SK-N-SH (cell line): ENCODE results near the gene RPL15. TPM values are rescaled to one million over a fixed set of nuclear protein-coding genes. Genes with fewer than 3 reads are reported as not detected.

Experiments
- CTCF ChIA-PET: fragments of 300-600, 350-600 bp; formaldehyde crosslinking; extraction: SDS; loops from one replicate; lab custom pipeline; 2021; lab: Yijun Ruan, JAX
- POLR2A ChIA-PET: fragments of 350-600 bp; sonication (Branson Sonifier 250); formaldehyde crosslinking; extraction: SDS; loops from one replicate; lab custom pipeline; 2020; ENCODE audit warnings: antibody characterized with exemption, inconsistent platforms; lab: Yijun Ruan, JAX
- DNase-seq: peaks from one replicate; pipeline ENCODE4 v3.0.0; 2012
- H2AFZ ChIP-seq: fragments of 200-600 bp; sonication (generic); 2 replicates; pipeline ENCODE4 v1.8.1; 2016; ENCODE audit warnings: antibody characterized with exemption, mild to moderate bottlenecking, low read depth
- H3F3A ChIP-seq: fragments of 200-600 bp; sonication (generic); replicated peaks from 2 replicates; pipeline ENCODE3; 2016; ENCODE audit warnings: antibody characterized with exemption, mild to moderate bottlenecking; ENCODE audit not compliant: insufficient read depth
- H3K27ac ChIP-seq, 2 experiments: fragments of 200-500 bp in 1 of 2; fragments of 200-600 bp in 1 of 2; sonication (Bioruptor generic) in 1 of 2; sonication (generic), shearing (Covaris generic) in 1 of 2; 2 replicates each; pipeline versions ENCODE4 v1.5.1 to v1.6.1; 2014 to 2016; ENCODE audit warnings: low read depth in 2 of 2, inconsistent platforms in 1 of 2, low read length in 1 of 2, mild to moderate bottlenecking in 1 of 2, mixed read lengths in 1 of 2
- H3K27me3 ChIP-seq: fragments of 200-600 bp; sonication (generic), shearing (Covaris generic); 2 replicates; pipeline ENCODE4 v1.6.1; 2016; ENCODE audit warnings: mixed run types; ENCODE audit not compliant: insufficient read depth
- H3K36me3 ChIP-seq, 2 experiments: fragments of 200-500 bp in 1 of 2; fragments of 200-600 bp in 1 of 2; sonication (Bioruptor generic) in 1 of 2; sonication (generic) in 1 of 2; replicated peaks in 1 of 2; 2 replicates each; pipeline versions ENCODE3 to v1.5.1; 2014 to 2016; ENCODE audit warnings: low read length in 1 of 2, mild to moderate bottlenecking in 1 of 2; ENCODE audit not compliant: insufficient read depth in 2 of 2, control insufficient read depth in 1 of 2
- H3K4me1 ChIP-seq, 2 experiments: fragments of 200-500 bp in 1 of 2; fragments of 200-600 bp in 1 of 2; sonication (Bioruptor generic) in 1 of 2; sonication (generic), shearing (Covaris generic) in 1 of 2; 2 replicates each; pipeline versions ENCODE4 v1.5.1 to v1.6.1; 2014 to 2016; ENCODE audit warnings: low read depth in 1 of 2, low read length in 1 of 2, mixed run types in 1 of 2; ENCODE audit not compliant: insufficient read depth in 2 of 2, control insufficient read depth in 1 of 2
- H3K4me2 ChIP-seq: fragments of 200-600 bp; sonication (generic), shearing (Covaris generic); 2 replicates; pipeline ENCODE4 v1.6.1; 2017; ENCODE audit warnings: mixed run types
- H3K4me3 ChIP-seq, 2 experiments: fragments of 200-500 bp in 1 of 2; fragments of 200-600 bp in 1 of 2; sonication (Bioruptor generic) in 1 of 2; sonication (generic), shearing (Covaris generic) in 1 of 2; 2 replicates each; pipeline versions ENCODE4 v1.5.1 to v1.8.1; 2014 to 2016; ENCODE audit warnings: low read depth in 2 of 2, inconsistent platforms in 1 of 2, low read length in 1 of 2, mild to moderate bottlenecking in 1 of 2, mixed read lengths in 1 of 2, moderate library complexity in 1 of 2
- H3K79me2 ChIP-seq: fragments of 200-600 bp; sonication (generic); 2 replicates; pipeline ENCODE4 v1.8.1; 2017; ENCODE audit warnings: mild to moderate bottlenecking; ENCODE audit not compliant: insufficient read depth
- H3K9ac ChIP-seq: fragments of 200-600 bp; sonication (generic); 2 replicates; pipeline ENCODE4 v1.6.1; 2017; ENCODE audit warnings: mixed run types
- H3K9me2 ChIP-seq: fragments of 200-600 bp; sonication (generic); 2 replicates; pipeline ENCODE4 v1.6.1; 2017; ENCODE audit warnings: mixed run types
- H3K9me3 ChIP-seq: fragments of 200-600 bp; sonication (generic); 2 replicates; pipeline ENCODE4 v1.6.1; 2017; ENCODE audit warnings: mixed run types, mild to moderate bottlenecking, moderate library complexity
- H4K20me1 ChIP-seq: fragments of 200-600 bp; sonication (generic); 2 replicates; pipeline ENCODE4 v1.6.1; 2017; ENCODE audit warnings: mild to moderate bottlenecking, mixed run types; ENCODE audit not compliant: insufficient read depth
- CHD2 ChIP-seq: fragments of 150-350 bp; IDR thresholded peaks from 2 replicates; pipeline ENCODE4 v1.6.1; 2018; ENCODE audit warnings: low read length; ENCODE audit not compliant: partially characterized antibody
- ELF1 ChIP-seq: IDR thresholded peaks from 2 replicates; pipeline ENCODE4 v1.4.0; 2012
- FOSL2 ChIP-seq: IDR thresholded peaks from 2 replicates; pipeline ENCODE4 v1.4.0; 2012; ENCODE audit warnings: low read depth, mild to moderate bottlenecking, moderate library complexity, borderline replicate concordance
- FOXJ3 ChIP-seq: sonication (generic); formaldehyde crosslinking; IDR thresholded peaks from 2 replicates; pipeline ENCODE4 v1.5.1; 2020; ENCODE audit warnings: mild to moderate bottlenecking, missing genetic modification reagents
- FOXM1 ChIP-seq: IDR thresholded peaks from 2 replicates; pipeline ENCODE4 v1.4.0; 2012; ENCODE audit warnings: low read depth, mild to moderate bottlenecking
- IRF3 ChIP-seq: fragments of 150-350 bp; IDR thresholded peaks from 2 replicates; pipeline ENCODE4 v1.6.1; 2016; ENCODE audit warnings: mild to moderate bottlenecking, low read depth, low read length
- MEF2A ChIP-seq: IDR thresholded peaks from 2 replicates; pipeline ENCODE4 v1.4.0; 2012; ENCODE audit warnings: low read depth, borderline replicate concordance
- NFIC ChIP-seq: IDR thresholded peaks from 2 replicates; pipeline ENCODE4 v1.4.0; 2012; ENCODE audit warnings: borderline replicate concordance
- PBX3 ChIP-seq: IDR thresholded peaks from 2 replicates; pipeline ENCODE4; 2012
- POLR2AphosphoS5 ChIP-seq: IDR thresholded peaks from 2 replicates; pipeline ENCODE4 v1.6.1; 2012; ENCODE audit warnings: low read depth, low read length
- RAD21 ChIP-seq: IDR thresholded peaks from 2 replicates; pipeline ENCODE4 v1.6.1; 2012; ENCODE audit warnings: mild to moderate bottlenecking, low read length
- RCOR1 ChIP-seq: fragments of 150-350 bp; IDR thresholded peaks from 2 replicates; pipeline ENCODE4 v1.6.1; 2017; ENCODE audit warnings: antibody characterized with exemption, low read length
- REST ChIP-seq: IDR thresholded peaks from 2 replicates; pipeline ENCODE4 v1.6.1; 2012; ENCODE audit warnings: mild to moderate bottlenecking, low read depth, low read length, moderate library complexity
- RFX5 ChIP-seq: IDR thresholded peaks from 2 replicates; pipeline ENCODE4 v1.6.1; 2012; ENCODE audit warnings: mild to moderate bottlenecking, improper control_type of control experiment, low read length
- TAF1 ChIP-seq: IDR thresholded peaks from 2 replicates; pipeline ENCODE4 v1.6.1; 2012; ENCODE audit warnings: low read depth, mild to moderate bottlenecking, low read length, moderate library complexity, borderline replicate concordance
- YY1 ChIP-seq: IDR thresholded peaks from 2 replicates; pipeline ENCODE4 v1.4.0; 2012; ENCODE audit warnings: low read depth, mild to moderate bottlenecking
- WGBS: methylation state at CpG from one replicate; pipeline ENCODE4 v1.1.6; 2017; ENCODE audit warnings: low lambda C conversion rate; 5-methylcytosine and 5-hydroxymethylcytosine counted together
- polyA plus RNA-seq, 3 experiments: library from polyadenylated mRNA; depleted of rRNA; stranded (reverse); fragments of >200 nt; gene quantifications; 2 replicates each; pipeline ENCODE4 v1.2.3, GENCODE V29; 2012
- TF ChIP-seq, protein P1 (sequence below): fragments of 150-350 bp; IDR thresholded peaks from 2 replicates; pipeline ENCODE4 v1.6.1; 2017; ENCODE audit warnings: antibody characterized with exemption, low read length, low read depth, borderline replicate concordance

Gene RPL15
- polyA plus RNA-seq, 1 of the 3 experiments (the other 2 are of a cell fraction): 5,582 TPM

DNA sequence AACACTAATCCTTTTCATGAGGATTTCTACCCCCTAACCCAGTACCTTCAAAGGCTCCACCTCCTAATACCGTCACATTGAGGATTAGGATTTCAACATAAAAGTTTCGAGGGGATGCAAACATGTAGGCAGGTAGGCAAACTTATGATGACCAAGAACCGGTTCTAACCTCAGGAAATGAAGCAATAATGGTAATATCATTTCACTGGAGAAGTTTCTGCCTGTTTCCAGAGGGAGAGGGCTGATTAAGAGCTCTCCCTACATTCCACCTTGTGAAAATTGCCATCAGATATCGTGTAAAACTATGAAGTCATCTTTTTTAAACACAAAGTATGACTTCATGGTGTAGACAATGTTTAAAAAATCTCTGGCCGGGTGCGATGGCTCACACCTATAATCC lies 31.7 kb upstream of the RPL15 start:
- H3K9ac ChIP-seq: no peak overlapping the region
- ChIA-PET CTCF (interaction anchor here (1.1 to 2.2 kb wide), 2 partner anchors 41 to 74 kb away, joined by 3 to 7 read pairs; no protein-coding TSS in a partner anchor), POLR2A (interaction anchor here (1.5 kb wide), 1 partner anchor 32 kb away, joined by 3 read pairs; the partner anchor contains the start of genes NKIRAS1 and RPL15)
- no peak overlapping the region for H3K4me2 ChIP-seq
- DNase-seq: no peak
- H4K20me1 ChIP-seq: peaks cover 37% of the 10 kb centered on the region
- 94% methylated on average over 6 of the region's 6 CpGs for WGBS
- H3K4me1 ChIP-seq: no peaks in the 10 kb centered on the region; a peak in 2 of 4 replicates
- no peak overlapping the region for H3K27ac ChIP-seq
- peaks cover 24 to 34% of the 10 kb centered on the region in 2 experiments for H3K36me3 ChIP-seq
- no peaks in the 10 kb centered on the region for H3K27me3 ChIP-seq
- H3F3A ChIP-seq: no peaks in the 10 kb centered on the region
- no peaks in the 10 kb centered on the region for H3K9me3 ChIP-seq
- H3K9me2 ChIP-seq: no peaks in the 10 kb centered on the region
- H2AFZ ChIP-seq: no peak overlapping the region
- H3K79me2 ChIP-seq: peaks cover 22% of the 10 kb centered on the region
- H3K4me3 ChIP-seq: no peak overlapping the region
- TF ChIP-seq FOSL2: no peak
- no peak for TF ChIP-seq PBX3
- no peak for TF ChIP-seq RCOR1
- no peak for TF ChIP-seq REST
- no peak for TF ChIP-seq RFX5
- no peak for TF ChIP-seq TAF1
- TF ChIP-seq RAD21: no peak
- TF ChIP-seq FOXM1: no peak
- TF ChIP-seq POLR2AphosphoS5: no peak
- no peak for TF ChIP-seq YY1
- no peak for TF ChIP-seq FOXJ3
- TF ChIP-seq NFIC: no peak
- TF ChIP-seq CHD2: no peak
- no peak for TF ChIP-seq MEF2A
- no peak for TF ChIP-seq IRF3
- TF ChIP-seq, protein P1, sequence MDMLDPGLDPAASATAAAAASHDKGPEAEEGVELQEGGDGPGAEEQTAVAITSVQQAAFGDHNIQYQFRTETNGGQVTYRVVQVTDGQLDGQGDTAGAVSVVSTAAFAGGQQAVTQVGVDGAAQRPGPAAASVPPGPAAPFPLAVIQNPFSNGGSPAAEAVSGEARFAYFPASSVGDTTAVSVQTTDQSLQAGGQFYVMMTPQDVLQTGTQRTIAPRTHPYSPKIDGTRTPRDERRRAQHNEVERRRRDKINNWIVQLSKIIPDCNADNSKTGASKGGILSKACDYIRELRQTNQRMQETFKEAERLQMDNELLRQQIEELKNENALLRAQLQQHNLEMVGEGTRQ: no peak
- no peak for TF ChIP-seq ELF1
- TF ChIP-seq, all 33 proteins: peak for 0
